K562 (cell line): ENCODE results near the gene IL10RB. TPM values are rescaled to one million over a fixed set of nuclear protein-coding genes. Genes with fewer than 3 reads are reported as not detected.

Experiments
- CHCHD3 ChIP-seq: fragments of 250-450 bp; sonication (Bioruptor Pico); IDR thresholded peaks from 2 replicates; pipeline ENCODE4 v2.1.2; 2022; ENCODE audit warnings: mild to moderate bottlenecking
- CREM ChIP-seq: IDR thresholded peaks from 2 replicates; pipeline ENCODE4 v1.6.1; 2014; ENCODE audit warnings: antibody characterized with exemption, low read depth
- DIDO1 ChIP-seq: fragments of 450-650 bp; IDR thresholded peaks from 2 replicates; pipeline ENCODE4 v1.6.1; 2016; ENCODE audit warnings: low read depth, missing biosample characterization, missing genetic modification characterization
- ETS2 ChIP-seq: IDR thresholded peaks from 2 replicates; pipeline ENCODE4 v1.6.1; 2016; ENCODE audit warnings: borderline replicate concordance, missing genetic modification characterization, mild to moderate bottlenecking, moderate library complexity, missing compliant biosample characterization; ENCODE audit not compliant: poor library complexity, severe bottlenecking
- MBD2 ChIP-seq: sonication (generic); IDR thresholded peaks from 2 replicates; pipeline ENCODE4 v1.6.1; 2016; ENCODE audit warnings: low read depth, borderline replicate concordance
- NKRF ChIP-seq: fragments of 450-650 bp; IDR thresholded peaks from 2 replicates; pipeline ENCODE4 v1.6.1; 2016; ENCODE audit warnings: borderline replicate concordance
- NR4A1 ChIP-seq, 2 experiments: fragments of 250-450 bp in 1 of 2; fragments of 450-650 bp in 1 of 2; sonication (Bioruptor Pico) in 1 of 2; IDR thresholded peaks; 2 replicates each; pipeline versions ENCODE4 v1.4.0 to v1.6.1; 2016 to 2020; ENCODE audit warnings: mild to moderate bottlenecking in 2 of 2, missing compliant biosample characterization in 1 of 2, missing genetic modification characterization in 1 of 2, moderate library complexity in 1 of 2
- TEAD4 ChIP-seq, 2 experiments: sonication (generic) in 1 of 2; formaldehyde crosslinking in 1 of 2; IDR thresholded peaks; 2 replicates each; pipeline versions ENCODE4 v1.6.1 to v1.8.0; 2012 to 2022; ENCODE audit warnings: borderline replicate concordance in 1 of 2, inconsistent platforms in 1 of 2, low read length in 1 of 2, mild to moderate bottlenecking in 1 of 2, missing genetic modification reagents in 1 of 2
- ZFPM2 ChIP-seq: fragments of 250-450 bp; sonication (Bioruptor Pico); IDR thresholded peaks from 2 replicates; pipeline ENCODE4 v1.5.1; 2022; ENCODE audit warnings: mild to moderate bottlenecking
- ZNF134 ChIP-seq: fragments of 250-450 bp; sonication (Bioruptor Pico); conservative IDR thresholded peaks from 2 replicates; pipeline ENCODE4 v1.4.0; 2020
- ZNF57 ChIP-seq: fragments of 450-650 bp; formaldehyde crosslinking; IDR thresholded peaks from 2 replicates; pipeline ENCODE4 v1.4.0; 2020; ENCODE audit warnings: mild to moderate bottlenecking, moderate library complexity
- polyA plus RNA-seq, 8 experiments: library from polyadenylated mRNA; depleted of rRNA in 4 of 8; stranded (reverse) in 5 of 8; unstranded in 3 of 8; fragments of >200 nt; fragmentation: Nextera tagmentation in 2 of 8; fragmentation: Illumina TruSeq in 1 of 8; extraction: Ambion mirVana in 2 of 8; extraction: Trizol in 1 of 8; gene quantifications; 2 replicates each; pipeline versions ENCODE4 v1.2.1 to v1.2.3, GENCODE V29; 2011 to 2014; ENCODE audit warnings: inconsistent platforms in 1 of 8, missing spikeins in 1 of 8
- total RNA-seq, 7 experiments: library from RNA; depleted of rRNA in 6 of 7; stranded (reverse); fragments of >200 nt in 6 of 7; fragmentation: Illumina TruSeq in 2 of 7; extraction: Trizol in 2 of 7; gene quantifications; 2 replicates each; pipeline versions ENCODE4 v1.2.1 to v1.2.3, GENCODE V29; 2011 to 2021; ENCODE audit warnings: low replicate concordance in 1 of 7
- TF ChIP-seq, protein P1 (sequence below): fragments of 450-650 bp; IDR thresholded peaks from 2 replicates; pipeline ENCODE4 v1.6.1; 2017; ENCODE audit warnings: antibody characterized with exemption, mild to moderate bottlenecking
- TF ChIP-seq, protein P2 (sequence below): fragments of 450-650 bp; formaldehyde crosslinking; IDR thresholded peaks from 2 replicates; pipeline ENCODE4 v1.4.0; 2022; ENCODE audit warnings: missing genetic modification characterization
- TF ChIP-seq, protein P3 (sequence below): fragments of 250-450 bp; sonication (Bioruptor Pico); IDR thresholded peaks from 2 replicates; pipeline ENCODE4 v1.4.0; 2020; ENCODE audit warnings: borderline replicate concordance

IL10RB gene
- total and polyA plus RNA-seq, 9 of the 15 experiments (the other 6 are each of a cell fraction or from before 2014, with no cell fraction given): 10.9 to 33.8 (median 23.0) TPM

GRCh38 chr21:33324291-33325221 is 58.4 kb downstream of the IL10RB start, which contains the start of gene IFNAR1 (continued):
- TF ChIP-seq ZNF134 (CRISPR knock-in tag) (no peak), NKRF (peak; percentile 80), DIDO1 (tag) (no peak), ETS2 (tag) (no peak), ZFPM2 (CRISPR knock-in tag) (no peak), NR4A1 (CRISPR knock-in tag; IDR thresholded peaks at IDR 0.05) (peak; percentile 61; the same call in 1 of the 2 replicates), NR4A1 (tag; IDR thresholded peaks at IDR 0.05) (no peak), MBD2 (peak; percentile 85), ZNF57 (CRISPR knock-in tag) (0 out of 2 replicates have a peak, but pooled peaks have one; percentile 11), CHCHD3 (peak; percentile 79; the same call in 1 of the 2 replicates), TEAD4 (IDR thresholded peaks at IDR 0.05; ENCODE audit: low read length) (peak; percentile 67), TEAD4 (CRISPR knock-in tag; IDR thresholded peaks at IDR 0.05; ENCODE audit: borderline replicate concordance) (peak; percentile 79; the same call in 1 of the 2 replicates), CREM (peak; percentile 77; the same call in 1 of the 2 replicates)
- TF ChIP-seq, protein P1, sequence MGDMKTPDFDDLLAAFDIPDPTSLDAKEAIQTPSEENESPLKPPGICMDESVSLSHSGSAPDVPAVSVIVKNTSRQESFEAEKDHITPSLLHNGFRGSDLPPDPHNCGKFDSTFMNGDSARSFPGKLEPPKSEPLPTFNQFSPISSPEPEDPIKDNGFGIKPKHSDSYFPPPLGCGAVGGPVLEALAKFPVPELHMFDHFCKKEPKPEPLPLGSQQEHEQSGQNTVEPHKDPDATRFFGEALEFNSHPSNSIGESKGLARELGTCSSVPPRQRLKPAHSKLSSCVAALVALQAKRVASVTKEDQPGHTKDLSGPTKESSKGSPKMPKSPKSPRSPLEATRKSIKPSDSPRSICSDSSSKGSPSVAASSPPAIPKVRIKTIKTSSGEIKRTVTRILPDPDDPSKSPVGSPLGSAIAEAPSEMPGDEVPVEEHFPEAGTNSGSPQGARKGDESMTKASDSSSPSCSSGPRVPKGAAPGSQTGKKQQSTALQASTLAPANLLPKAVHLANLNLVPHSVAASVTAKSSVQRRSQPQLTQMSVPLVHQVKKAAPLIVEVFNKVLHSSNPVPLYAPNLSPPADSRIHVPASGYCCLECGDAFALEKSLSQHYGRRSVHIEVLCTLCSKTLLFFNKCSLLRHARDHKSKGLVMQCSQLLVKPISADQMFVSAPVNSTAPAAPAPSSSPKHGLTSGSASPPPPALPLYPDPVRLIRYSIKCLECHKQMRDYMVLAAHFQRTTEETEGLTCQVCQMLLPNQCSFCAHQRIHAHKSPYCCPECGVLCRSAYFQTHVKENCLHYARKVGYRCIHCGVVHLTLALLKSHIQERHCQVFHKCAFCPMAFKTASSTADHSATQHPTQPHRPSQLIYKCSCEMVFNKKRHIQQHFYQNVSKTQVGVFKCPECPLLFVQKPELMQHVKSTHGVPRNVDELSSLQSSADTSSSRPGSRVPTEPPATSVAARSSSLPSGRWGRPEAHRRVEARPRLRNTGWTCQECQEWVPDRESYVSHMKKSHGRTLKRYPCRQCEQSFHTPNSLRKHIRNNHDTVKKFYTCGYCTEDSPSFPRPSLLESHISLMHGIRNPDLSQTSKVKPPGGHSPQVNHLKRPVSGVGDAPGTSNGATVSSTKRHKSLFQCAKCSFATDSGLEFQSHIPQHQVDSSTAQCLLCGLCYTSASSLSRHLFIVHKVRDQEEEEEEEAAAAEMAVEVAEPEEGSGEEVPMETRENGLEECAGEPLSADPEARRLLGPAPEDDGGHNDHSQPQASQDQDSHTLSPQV: no peak
- TF ChIP-seq, protein P2, sequence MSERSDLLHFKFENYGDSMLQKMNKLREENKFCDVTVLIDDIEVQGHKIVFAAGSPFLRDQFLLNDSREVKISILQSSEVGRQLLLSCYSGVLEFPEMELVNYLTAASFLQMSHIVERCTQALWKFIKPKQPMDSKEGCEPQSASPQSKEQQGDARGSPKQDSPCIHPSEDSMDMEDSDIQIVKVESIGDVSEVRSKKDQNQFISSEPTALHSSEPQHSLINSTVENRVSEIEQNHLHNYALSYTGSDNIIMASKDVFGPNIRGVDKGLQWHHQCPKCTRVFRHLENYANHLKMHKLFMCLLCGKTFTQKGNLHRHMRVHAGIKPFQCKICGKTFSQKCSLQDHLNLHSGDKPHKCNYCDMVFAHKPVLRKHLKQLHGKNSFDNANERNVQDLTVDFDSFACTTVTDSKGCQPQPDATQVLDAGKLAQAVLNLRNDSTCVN (CRISPR knock-in tag): 0 out of 2 replicates have a peak, but pooled peaks have one; percentile 74
- TF ChIP-seq, protein P3, sequence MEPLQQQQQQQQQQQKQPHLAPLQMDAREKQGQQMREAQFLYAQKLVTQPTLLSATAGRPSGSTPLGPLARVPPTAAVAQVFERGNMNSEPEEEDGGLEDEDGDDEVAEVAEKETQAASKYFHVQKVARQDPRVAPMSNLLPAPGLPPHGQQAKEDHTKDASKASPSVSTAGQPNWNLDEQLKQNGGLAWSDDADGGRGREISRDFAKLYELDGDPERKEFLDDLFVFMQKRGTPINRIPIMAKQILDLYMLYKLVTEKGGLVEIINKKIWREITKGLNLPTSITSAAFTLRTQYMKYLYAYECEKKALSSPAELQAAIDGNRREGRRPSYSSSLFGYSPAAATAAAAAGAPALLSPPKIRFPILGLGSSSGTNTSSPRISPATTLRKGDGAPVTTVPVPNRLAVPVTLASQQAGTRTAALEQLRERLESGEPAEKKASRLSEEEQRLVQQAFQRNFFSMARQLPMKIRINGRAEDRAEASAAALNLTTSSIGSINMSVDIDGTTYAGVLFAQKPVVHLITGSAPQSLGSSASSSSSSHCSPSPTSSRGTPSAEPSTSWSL (CRISPR knock-in tag): peak; percentile 74; the same call in 1 of the 2 replicates
